ENCODE measurements around the gene BAG1. TPM values are rescaled to one million over a fixed set of nuclear protein-coding genes. Genes with fewer than 3 reads are reported as not detected.

Gene BAG1
- total RNA-seq, 1 donor: 9.1 TPM

DNA sequence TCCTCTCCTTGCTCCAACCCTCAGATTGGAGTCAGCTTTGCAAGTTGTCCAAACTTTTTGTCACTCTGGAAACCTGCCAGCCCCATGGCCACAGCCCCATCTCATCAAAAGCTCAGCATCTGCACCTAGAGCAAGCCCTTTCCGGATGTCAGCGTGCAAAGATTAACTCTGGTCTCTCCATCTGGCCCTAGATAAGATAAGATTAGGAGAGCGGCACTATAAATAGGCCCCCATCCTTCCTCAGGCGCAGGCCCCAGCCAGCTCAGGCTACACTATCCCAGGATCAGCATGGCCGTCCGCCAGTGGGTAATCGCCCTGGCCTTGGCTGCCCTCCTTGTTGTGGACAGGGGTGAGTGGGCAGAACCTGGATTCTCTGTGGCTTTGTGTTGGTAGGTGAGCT, 24.6 kb downstream of the BAG1 start, which contains the start of gene SPINK4:
Gene SPINK4, plus strand, starts transcription at position 247 of the 400 bp plus-strand sequence. Its CDS starts 42 bp downstream, at position 289.
- H3K4me3 ChIP-seq (ENCODE audit: low read depth, low read length): no peak within 1 kb of the TSS
- peak; percentile 80 for DNase-seq (ENCODE audit: low read depth)
- TF ChIP-seq, protein P1, sequence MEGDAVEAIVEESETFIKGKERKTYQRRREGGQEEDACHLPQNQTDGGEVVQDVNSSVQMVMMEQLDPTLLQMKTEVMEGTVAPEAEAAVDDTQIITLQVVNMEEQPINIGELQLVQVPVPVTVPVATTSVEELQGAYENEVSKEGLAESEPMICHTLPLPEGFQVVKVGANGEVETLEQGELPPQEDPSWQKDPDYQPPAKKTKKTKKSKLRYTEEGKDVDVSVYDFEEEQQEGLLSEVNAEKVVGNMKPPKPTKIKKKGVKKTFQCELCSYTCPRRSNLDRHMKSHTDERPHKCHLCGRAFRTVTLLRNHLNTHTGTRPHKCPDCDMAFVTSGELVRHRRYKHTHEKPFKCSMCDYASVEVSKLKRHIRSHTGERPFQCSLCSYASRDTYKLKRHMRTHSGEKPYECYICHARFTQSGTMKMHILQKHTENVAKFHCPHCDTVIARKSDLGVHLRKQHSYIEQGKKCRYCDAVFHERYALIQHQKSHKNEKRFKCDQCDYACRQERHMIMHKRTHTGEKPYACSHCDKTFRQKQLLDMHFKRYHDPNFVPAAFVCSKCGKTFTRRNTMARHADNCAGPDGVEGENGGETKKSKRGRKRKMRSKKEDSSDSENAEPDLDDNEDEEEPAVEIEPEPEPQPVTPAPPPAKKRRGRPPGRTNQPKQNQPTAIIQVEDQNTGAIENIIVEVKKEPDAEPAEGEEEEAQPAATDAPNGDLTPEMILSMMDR (IDR thresholded peaks at IDR 0.05; ENCODE audit: insufficient read depth, low read depth, low read length): no peak

DNA sequence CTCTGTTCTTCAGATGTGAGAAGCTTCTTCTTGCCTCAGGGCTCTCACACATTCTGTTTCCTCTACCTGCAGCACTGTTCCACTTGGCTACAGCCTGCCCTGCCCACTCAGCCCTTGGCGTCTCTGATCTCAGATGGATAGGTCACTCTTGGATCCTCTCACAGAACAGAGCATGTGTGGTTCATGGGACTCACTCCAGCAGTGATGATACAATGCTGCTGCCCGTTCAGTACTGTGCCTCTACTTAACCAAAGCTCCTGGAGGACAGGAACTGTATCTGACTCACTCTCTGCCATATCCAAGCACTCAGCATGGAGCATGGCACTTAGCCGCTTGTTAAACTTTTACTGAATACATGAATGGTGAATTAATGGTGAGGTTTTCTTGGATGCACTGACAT, 27.9 kb downstream of the BAG1 start:
- no peak for DNase-seq (ENCODE audit: low read depth)
- no peak overlapping the region for H3K4me3 ChIP-seq (ENCODE audit: low read depth, low read length)
- TF ChIP-seq, protein P1 (IDR thresholded peaks at IDR 0.05; ENCODE audit: insufficient read depth, low read depth, low read length): no peak

DNA sequence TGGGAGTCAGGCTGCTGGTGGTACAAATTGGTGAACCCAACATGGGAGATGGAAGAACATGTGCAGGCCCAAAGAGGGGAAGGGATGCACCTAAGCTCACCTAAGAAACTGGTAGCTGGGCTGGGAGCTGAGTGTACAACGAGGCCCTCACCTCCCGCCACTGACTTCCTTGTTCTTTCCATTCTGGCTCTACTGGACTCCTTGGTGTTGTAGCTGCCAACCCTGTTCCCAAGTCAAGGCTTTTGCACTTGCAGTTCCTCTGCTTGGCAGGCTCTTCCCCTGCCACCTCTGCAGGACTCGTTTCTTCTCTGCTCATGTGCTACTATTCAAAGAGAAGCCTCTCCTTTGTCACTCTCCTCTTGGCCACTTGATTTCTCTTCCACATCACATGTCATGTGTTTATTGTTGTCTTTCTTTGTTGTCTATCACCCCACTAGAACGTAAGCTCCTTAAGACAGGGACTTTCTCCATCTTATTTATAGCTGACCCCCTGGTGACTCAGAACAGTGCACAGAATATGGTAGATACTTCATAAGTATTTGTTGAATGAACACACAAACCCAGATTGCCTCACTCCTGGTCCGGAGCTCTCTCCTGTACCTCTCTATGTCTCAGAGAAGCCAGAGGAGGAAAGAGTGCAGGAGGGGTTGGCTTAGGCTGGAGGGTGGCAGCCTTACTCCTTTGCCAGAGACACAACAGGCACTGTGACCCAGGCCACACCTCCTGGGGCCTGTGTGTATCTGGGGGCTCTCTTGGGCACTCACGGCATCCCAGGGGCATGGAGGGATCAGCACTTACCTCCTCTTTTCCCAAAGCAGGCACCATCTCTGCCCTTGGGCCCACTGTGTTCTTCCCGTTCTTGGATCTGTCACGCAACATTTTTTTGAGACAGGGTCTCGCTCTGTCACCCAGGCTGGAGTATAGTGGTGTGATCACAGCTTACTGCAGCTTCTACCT, 29.7 kb downstream of the BAG1 start:
- H3K4me3 ChIP-seq (ENCODE audit: low read depth, low read length): no peak overlapping the region
- DNase-seq (ENCODE audit: low read depth): peak; percentile 48
- TF ChIP-seq, protein P1 (IDR thresholded peaks at IDR 0.05; ENCODE audit: insufficient read depth, low read depth, low read length): no peak

DNA sequence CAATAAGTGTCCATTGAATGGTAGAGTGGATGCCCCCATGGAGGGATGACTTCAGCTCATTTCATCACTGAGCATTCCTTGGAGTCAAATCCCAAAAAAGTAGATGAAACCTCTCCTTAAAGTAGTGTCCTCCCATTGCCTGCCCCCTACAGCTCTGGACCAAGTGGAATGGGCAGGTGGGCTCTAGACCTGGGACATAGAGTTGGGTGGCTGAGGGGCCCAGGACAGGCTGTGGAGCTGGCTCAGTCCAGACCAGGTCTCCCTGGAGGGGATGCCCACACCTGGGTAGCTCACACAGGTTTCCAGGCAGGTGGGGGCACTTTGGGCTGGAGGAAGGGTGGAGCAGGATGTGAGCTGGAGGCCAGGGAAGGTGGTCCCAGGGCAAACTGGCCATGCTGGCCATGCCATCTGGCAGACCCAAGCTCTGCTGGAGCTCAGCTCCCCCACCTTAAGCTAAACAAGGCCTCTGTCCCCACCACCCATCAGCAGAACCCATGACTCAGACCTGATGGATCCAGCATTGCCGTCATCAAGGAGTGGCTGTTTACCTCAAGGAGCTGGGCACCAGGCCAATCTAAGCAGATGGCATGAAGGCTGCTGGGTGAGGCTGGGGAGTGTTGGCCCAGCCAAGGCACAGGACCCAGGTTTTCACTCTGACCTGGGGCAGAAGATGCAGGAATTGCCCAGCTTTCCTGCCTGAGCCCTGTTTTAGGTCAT, 30.7 kb downstream of the BAG1 start:
- no peak overlapping the region for H3K4me3 ChIP-seq (ENCODE audit: low read depth, low read length)
- DNase-seq (ENCODE audit: low read depth): peak; percentile 89
- TF ChIP-seq, protein P1 (IDR thresholded peaks at IDR 0.05; ENCODE audit: insufficient read depth, low read depth, low read length): no peak

DNA sequence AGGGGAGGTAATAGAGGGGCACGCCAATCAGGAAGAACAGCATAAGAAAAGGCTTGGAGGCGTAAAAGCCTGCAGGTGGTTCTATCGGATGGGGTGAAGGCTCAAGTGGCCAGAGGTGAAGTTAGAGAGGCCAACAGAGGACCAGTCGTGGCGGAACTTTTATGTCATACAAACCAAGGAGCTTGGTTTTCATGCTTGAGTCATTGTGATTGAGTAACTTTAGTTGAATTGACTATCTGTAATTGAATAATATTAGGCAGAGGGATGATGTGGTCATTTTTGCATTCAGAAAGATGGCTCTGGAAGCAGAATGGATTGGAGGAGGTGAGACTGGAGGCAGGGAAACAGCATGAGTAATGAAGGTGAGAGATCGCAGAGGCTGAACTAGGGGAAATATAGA, 31.7 kb downstream of the BAG1 start:
- no peak overlapping the region for H3K4me3 ChIP-seq (ENCODE audit: low read depth, low read length)
- TF ChIP-seq, protein P1 (IDR thresholded peaks at IDR 0.05; ENCODE audit: insufficient read depth, low read depth, low read length): no peak
- no peak for DNase-seq (ENCODE audit: low read depth)

DNA sequence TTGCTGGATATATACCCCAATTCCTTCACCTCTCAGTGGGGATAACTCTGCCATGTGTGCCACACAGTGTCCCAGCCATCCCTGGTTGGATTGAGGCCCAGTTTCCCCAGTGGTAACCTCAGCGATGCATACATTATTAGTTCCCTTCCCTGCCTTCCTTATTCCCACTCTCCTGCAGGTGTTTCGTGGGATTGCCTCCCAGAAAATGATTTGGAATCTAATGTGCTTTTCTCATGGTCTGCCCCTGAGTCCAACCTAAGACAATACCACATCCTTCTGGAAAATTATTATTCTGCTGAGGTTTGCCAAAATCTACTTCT, 32.9 kb downstream of the BAG1 start:
- no peak overlapping the region for H3K4me3 ChIP-seq (ENCODE audit: low read depth, low read length)
- no peak for DNase-seq (ENCODE audit: low read depth)
- TF ChIP-seq, protein P1 (IDR thresholded peaks at IDR 0.05; ENCODE audit: insufficient read depth, low read depth, low read length): no peak
